HEK293 (cell line): ENCODE measurements around the gene INS.
A peak's percentile ranks its signal among the peaks of the same experiment; 100 is the strongest.

Source experiments
- CTCF ChIA-PET: fragments of 350-600 bp; formaldehyde crosslinking; extraction: SDS; loops from one replicate; lab custom pipeline; 2021; ENCODE audit warnings: antibody characterized with exemption; lab: Yijun Ruan, JAX
- POLR2A ChIA-PET: fragments of 300-600 bp; formaldehyde crosslinking; extraction: SDS; loops from one replicate; lab custom pipeline; 2020; ENCODE audit warnings: antibody characterized with exemption, inconsistent platforms; lab: Yijun Ruan, JAX
- H3K27ac ChIP-seq: fragments of 200-500 bp; sonication (Bioruptor generic); 2 replicates; pipeline ENCODE4 v1.5.1; 2014; ENCODE audit warnings: low read depth, low read length, control low read depth, inconsistent platforms; ENCODE audit errors: extremely low read depth
- H3K36me3 ChIP-seq, 2 experiments: fragments of 200-500 bp in 1 of 2; sonication (Bioruptor generic) in 1 of 2; 1 replicate in 1 of 2; 2 replicates in 1 of 2; pipeline ENCODE4 v1.5.1; 2014 to 2017; ENCODE audit warnings: inconsistent platforms in 2 of 2, low read length in 2 of 2; ENCODE audit not compliant: control insufficient read depth in 2 of 2, insufficient read depth in 1 of 2
- H3K4me1 ChIP-seq: fragments of 200-500 bp; sonication (Bioruptor generic); 2 replicates; pipeline ENCODE4 v1.5.1; 2014; ENCODE audit warnings: mild to moderate bottlenecking, low read length, inconsistent platforms; ENCODE audit not compliant: control insufficient read depth, insufficient read depth
- H3K4me3 ChIP-seq: 2 replicates; pipeline ENCODE4 v1.5.1; 2011; ENCODE audit warnings: low read depth, mild to moderate bottlenecking, control low read depth, low read length, moderate library complexity
- H3K9me3 ChIP-seq: fragments of 200-500 bp; sonication (Bioruptor generic); 2 replicates; pipeline ENCODE4 v1.5.1; 2014; ENCODE audit warnings: low read depth, low read length, inconsistent platforms; ENCODE audit not compliant: control insufficient read depth, insufficient read depth
- CTCF ChIP-seq: fragments of 450-650 bp; formaldehyde crosslinking; IDR thresholded peaks from 2 replicates; pipeline ENCODE4 v1.5.1; 2016; ENCODE audit warnings: missing biosample characterization, missing genetic modification characterization
- HOXD13 ChIP-seq: sonication (generic); formaldehyde crosslinking; IDR thresholded peaks from 2 replicates; pipeline ENCODE4 v1.8.0; 2022; ENCODE audit warnings: missing genetic modification reagents, borderline replicate concordance
- KLF7 ChIP-seq: fragments of 450-650 bp; formaldehyde crosslinking; IDR thresholded peaks from 2 replicates; pipeline ENCODE4 v1.5.1; 2016; ENCODE audit warnings: missing biosample characterization, missing genetic modification characterization, borderline replicate concordance
- MYNN ChIP-seq: fragments of 450-650 bp; formaldehyde crosslinking; IDR thresholded peaks from 2 replicates; pipeline ENCODE4 v1.5.1; 2016; ENCODE audit warnings: missing biosample characterization, missing genetic modification characterization, borderline replicate concordance
- PATZ1 ChIP-seq: fragments of 450-650 bp; formaldehyde crosslinking; IDR thresholded peaks from 2 replicates; pipeline ENCODE4 v1.5.1; 2016; ENCODE audit warnings: missing biosample characterization, missing genetic modification characterization
- PRDM2 ChIP-seq: fragments of 450-650 bp; formaldehyde crosslinking; IDR thresholded peaks from 2 replicates; pipeline ENCODE4 v1.5.1; 2016; ENCODE audit warnings: missing biosample characterization, missing genetic modification characterization, borderline replicate concordance
- TCF7L2 ChIP-seq: IDR thresholded peaks from 2 replicates; pipeline ENCODE4 v1.6.1; 2011; ENCODE audit warnings: low read depth, mild to moderate bottlenecking, inconsistent platforms, low read length, moderate library complexity, borderline replicate concordance
- ZBTB20 ChIP-seq: fragments of 450-650 bp; formaldehyde crosslinking; IDR thresholded peaks from 2 replicates; pipeline ENCODE4 v1.5.1; 2016; ENCODE audit warnings: missing biosample characterization, missing genetic modification characterization
- ZBTB21 ChIP-seq: fragments of 450-650 bp; formaldehyde crosslinking; IDR thresholded peaks from 2 replicates; pipeline ENCODE4 v1.5.1; 2017; ENCODE audit warnings: missing biosample characterization, missing genetic modification characterization
- ZBTB49 ChIP-seq: fragments of 450-650 bp; formaldehyde crosslinking; IDR thresholded peaks from 2 replicates; pipeline ENCODE4 v1.5.1; 2016; ENCODE audit warnings: missing biosample characterization, missing genetic modification characterization, low read depth
- ZBTB8A ChIP-seq: fragments of 450-650 bp; formaldehyde crosslinking; IDR thresholded peaks from 2 replicates; pipeline ENCODE4 v1.5.1; 2016; ENCODE audit warnings: missing biosample characterization, missing genetic modification characterization
- ZIC2 ChIP-seq: fragments of 450-650 bp; formaldehyde crosslinking; IDR thresholded peaks from 2 replicates; pipeline ENCODE4 v1.5.1; 2016; ENCODE audit warnings: missing biosample characterization, missing genetic modification characterization
- ZNF169 ChIP-seq: fragments of 450-650 bp; formaldehyde crosslinking; IDR thresholded peaks from 2 replicates; pipeline ENCODE4 v1.5.1; 2016; ENCODE audit warnings: missing biosample characterization, missing genetic modification characterization
- ZNF366 ChIP-seq: fragments of 450-650 bp; formaldehyde crosslinking; conservative IDR thresholded peaks from 2 replicates; pipeline ENCODE4 v1.5.1; 2016; ENCODE audit warnings: missing biosample characterization, missing genetic modification characterization
- ZNF426 ChIP-seq: fragments of 450-650 bp; formaldehyde crosslinking; IDR thresholded peaks from 2 replicates; pipeline ENCODE4 v1.5.1; 2017; ENCODE audit warnings: missing biosample characterization, missing genetic modification characterization, mild to moderate bottlenecking, inconsistent platforms, moderate library complexity
- ZNF555 ChIP-seq: fragments of 450-650 bp; formaldehyde crosslinking; conservative IDR thresholded peaks from 2 replicates; pipeline ENCODE4 v1.5.1; 2017; ENCODE audit warnings: missing biosample characterization, mild to moderate bottlenecking, missing genetic modification characterization, inconsistent platforms
- ZNF558 ChIP-seq: fragments of 450-650 bp; formaldehyde crosslinking; IDR thresholded peaks from 2 replicates; pipeline ENCODE4 v1.5.1; 2016; ENCODE audit warnings: missing biosample characterization, missing genetic modification characterization
- ZNF571 ChIP-seq: fragments of 450-650 bp; formaldehyde crosslinking; IDR thresholded peaks from 2 replicates; pipeline ENCODE4 v1.5.0; 2017; ENCODE audit warnings: missing biosample characterization, missing genetic modification characterization
- ZSCAN16 ChIP-seq: fragments of 450-650 bp; formaldehyde crosslinking; IDR thresholded peaks from 2 replicates; pipeline ENCODE4 v1.5.1; 2016; ENCODE audit warnings: missing biosample characterization, missing genetic modification characterization
- TF ChIP-seq, protein P1 (sequence below): fragments of 450-650 bp; formaldehyde crosslinking; IDR thresholded peaks from 2 replicates; pipeline ENCODE4 v1.5.1; 2017; ENCODE audit warnings: missing biosample characterization, mild to moderate bottlenecking, missing genetic modification characterization, moderate library complexity

Gene INS

GRCh38 chr11:2195756-2196088, 34.7 kb upstream of the INS start:
- no peak for TF ChIP-seq ZNF426
- TF ChIP-seq ZNF571 (tag by site-specific recombination) = no peak
- no peak for TF ChIP-seq ZSCAN16 (tag by site-specific recombination)
- TF ChIP-seq ZBTB20 (tag by site-specific recombination) = no peak
- no peak for TF ChIP-seq TCF7L2
- TF ChIP-seq ZNF558 (tag by site-specific recombination) = no peak
- Histone ChIP-seq H3K9me3 (no peaks in the 10 kb centered on the region), H3K36me3 (no peaks in the 10 kb centered on the region), H3K27ac (no peak overlapping the region), H3K4me3 (no peak overlapping the region), H3K4me1 (no peaks in the 10 kb centered on the region)
- ChIA-PET CTCF (interaction anchor here (0.6 to 2.3 kb wide), 12 partner anchors 9 to 273 kb away, joined by 3 to 22 read pairs (median 4); partner anchors contain the start of gene TH), POLR2A (no interaction called here)

GRCh38 chr11:2194877-2195755, 34.1 kb upstream of the INS start:
- POLR2A ChIA-PET = no interaction called here
- H3K36me3 ChIP-seq = no peaks in the 10 kb centered on the region
- H3K4me1 ChIP-seq = no peaks in the 10 kb centered on the region
- no peaks in the 10 kb centered on the region for H3K9me3 ChIP-seq
- CTCF ChIA-PET = interaction anchor here (0.5 to 2.7 kb wide), 20 partner anchors 9 to 674 kb away, joined by 3 to 22 read pairs (median 4); partner anchors contain the start of gene TH
- H3K27ac ChIP-seq = no peak overlapping the region
- no peak overlapping the region for H3K4me3 ChIP-seq
- TF ChIP-seq PRDM2 (tag by site-specific recombination) (no peak), ZNF169 (no peak), HOXD13 (CRISPR knock-in tag) (no peak), ZIC2 (tag by site-specific recombination) (peak; percentile 53), ZNF558 (tag by site-specific recombination) (no peak), MYNN (tag by site-specific recombination) (no peak), ZBTB49 (tag by site-specific recombination) (no peak), KLF7 (no peak), PATZ1 (tag by site-specific recombination) (peak; percentile 60; the same call in 1 of the 2 replicates), ZBTB8A (tag by site-specific recombination) (no peak), ZBTB21 (tag by site-specific recombination) (no peak), ZNF555 (no peak), ZNF366 (tag by site-specific recombination) (no peak), CTCF (tag by site-specific recombination) (peak; percentile 66)
- TF ChIP-seq, protein P1, sequence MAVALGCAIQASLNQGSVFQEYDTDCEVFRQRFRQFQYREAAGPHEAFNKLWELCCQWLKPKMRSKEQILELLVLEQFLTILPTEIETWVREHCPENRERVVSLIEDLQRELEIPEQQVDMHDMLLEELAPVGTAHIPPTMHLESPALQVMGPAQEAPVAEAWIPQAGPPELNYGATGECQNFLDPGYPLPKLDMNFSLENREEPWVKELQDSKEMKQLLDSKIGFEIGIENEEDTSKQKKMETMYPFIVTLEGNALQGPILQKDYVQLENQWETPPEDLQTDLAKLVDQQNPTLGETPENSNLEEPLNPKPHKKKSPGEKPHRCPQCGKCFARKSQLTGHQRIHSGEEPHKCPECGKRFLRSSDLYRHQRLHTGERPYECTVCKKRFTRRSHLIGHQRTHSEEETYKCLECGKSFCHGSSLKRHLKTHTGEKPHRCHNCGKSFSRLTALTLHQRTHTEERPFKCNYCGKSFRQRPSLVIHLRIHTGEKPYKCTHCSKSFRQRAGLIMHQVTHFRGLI = no peak
